ENCODE measurements around the gene MASP2. TPM values are rescaled to one million over a fixed set of nuclear protein-coding genes. Genes with fewer than 3 reads are reported as not detected.
A peak's percentile ranks its signal among the peaks of the same experiment; 100 is the strongest.

The MASP2 gene
- total and polyA plus RNA-seq, 9 of the 15 experiments (the other 6 are each of a cell fraction or from before 2014, with no cell fraction given) = 0.01 to 0.23 (median 0.06) TPM; not detected in 3

DNA sequence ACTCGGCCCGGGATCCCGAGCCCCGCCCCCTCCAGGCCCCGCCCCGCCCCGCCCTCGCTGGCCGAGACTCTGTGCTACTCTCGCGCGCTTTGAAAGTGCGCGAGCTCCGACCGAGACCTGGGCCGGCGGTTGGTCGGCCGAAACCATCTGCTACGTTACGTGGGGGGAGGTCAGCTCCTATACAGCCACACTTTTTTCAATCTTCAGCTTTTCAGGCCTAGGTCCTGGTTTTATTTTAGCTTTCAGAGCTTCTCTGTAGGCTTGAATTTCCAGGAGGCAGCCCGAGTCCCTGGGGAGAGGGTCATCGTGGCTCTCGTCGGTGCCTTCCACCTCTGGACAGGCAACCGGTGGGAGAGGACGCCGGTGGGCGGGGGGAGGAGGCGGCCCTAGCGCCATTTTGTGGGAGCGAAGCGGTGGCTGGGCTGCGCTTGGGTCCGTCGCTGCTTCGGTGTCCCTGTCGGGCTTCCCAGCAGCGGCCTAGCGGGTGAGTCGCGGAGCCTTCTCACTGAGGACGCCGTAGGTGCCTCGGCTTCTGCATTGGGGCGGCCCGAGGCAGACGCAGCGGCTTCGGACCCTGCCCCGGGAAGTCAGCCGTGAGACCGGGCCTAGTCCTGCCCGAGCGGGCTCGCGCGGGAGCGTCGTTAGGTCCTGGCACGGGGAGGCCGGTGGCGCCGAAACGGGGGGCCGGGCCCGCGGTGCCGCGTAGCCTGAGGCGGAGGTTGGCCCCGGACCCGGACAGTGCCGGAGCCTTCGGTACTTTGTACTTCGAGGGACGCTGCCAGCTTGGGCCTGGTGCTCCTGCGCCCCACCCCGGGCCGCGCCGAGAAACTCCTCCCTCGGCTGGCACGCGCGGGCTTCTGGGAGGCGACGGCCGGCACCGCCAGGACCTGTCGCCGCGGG lies 34.5 kb downstream of the MASP2 start, which contains the start of gene TARDBP (continued):
- TF ChIP-seq, protein P1, sequence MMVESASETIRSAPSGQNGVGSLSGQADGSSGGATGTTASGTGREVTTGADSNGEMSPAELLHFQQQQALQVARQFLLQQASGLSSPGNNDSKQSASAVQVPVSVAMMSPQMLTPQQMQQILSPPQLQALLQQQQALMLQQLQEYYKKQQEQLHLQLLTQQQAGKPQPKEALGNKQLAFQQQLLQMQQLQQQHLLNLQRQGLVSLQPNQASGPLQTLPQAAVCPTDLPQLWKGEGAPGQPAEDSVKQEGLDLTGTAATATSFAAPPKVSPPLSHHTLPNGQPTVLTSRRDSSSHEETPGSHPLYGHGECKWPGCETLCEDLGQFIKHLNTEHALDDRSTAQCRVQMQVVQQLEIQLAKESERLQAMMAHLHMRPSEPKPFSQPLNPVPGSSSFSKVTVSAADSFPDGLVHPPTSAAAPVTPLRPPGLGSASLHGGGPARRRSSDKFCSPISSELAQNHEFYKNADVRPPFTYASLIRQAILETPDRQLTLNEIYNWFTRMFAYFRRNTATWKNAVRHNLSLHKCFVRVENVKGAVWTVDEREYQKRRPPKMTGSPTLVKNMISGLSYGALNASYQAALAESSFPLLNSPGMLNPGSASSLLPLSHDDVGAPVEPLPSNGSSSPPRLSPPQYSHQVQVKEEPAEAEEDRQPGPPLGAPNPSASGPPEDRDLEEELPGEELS (CRISPR knock-in tag; IDR thresholded peaks at IDR 0.05; ENCODE audit: borderline replicate concordance) = peak; percentile 88; the same call in 1 of the 2 replicates
- peak; percentile 96 for TF ChIP-seq EP400 (IDR thresholded peaks at IDR 0.05)
- TF ChIP-seq, protein P2, sequence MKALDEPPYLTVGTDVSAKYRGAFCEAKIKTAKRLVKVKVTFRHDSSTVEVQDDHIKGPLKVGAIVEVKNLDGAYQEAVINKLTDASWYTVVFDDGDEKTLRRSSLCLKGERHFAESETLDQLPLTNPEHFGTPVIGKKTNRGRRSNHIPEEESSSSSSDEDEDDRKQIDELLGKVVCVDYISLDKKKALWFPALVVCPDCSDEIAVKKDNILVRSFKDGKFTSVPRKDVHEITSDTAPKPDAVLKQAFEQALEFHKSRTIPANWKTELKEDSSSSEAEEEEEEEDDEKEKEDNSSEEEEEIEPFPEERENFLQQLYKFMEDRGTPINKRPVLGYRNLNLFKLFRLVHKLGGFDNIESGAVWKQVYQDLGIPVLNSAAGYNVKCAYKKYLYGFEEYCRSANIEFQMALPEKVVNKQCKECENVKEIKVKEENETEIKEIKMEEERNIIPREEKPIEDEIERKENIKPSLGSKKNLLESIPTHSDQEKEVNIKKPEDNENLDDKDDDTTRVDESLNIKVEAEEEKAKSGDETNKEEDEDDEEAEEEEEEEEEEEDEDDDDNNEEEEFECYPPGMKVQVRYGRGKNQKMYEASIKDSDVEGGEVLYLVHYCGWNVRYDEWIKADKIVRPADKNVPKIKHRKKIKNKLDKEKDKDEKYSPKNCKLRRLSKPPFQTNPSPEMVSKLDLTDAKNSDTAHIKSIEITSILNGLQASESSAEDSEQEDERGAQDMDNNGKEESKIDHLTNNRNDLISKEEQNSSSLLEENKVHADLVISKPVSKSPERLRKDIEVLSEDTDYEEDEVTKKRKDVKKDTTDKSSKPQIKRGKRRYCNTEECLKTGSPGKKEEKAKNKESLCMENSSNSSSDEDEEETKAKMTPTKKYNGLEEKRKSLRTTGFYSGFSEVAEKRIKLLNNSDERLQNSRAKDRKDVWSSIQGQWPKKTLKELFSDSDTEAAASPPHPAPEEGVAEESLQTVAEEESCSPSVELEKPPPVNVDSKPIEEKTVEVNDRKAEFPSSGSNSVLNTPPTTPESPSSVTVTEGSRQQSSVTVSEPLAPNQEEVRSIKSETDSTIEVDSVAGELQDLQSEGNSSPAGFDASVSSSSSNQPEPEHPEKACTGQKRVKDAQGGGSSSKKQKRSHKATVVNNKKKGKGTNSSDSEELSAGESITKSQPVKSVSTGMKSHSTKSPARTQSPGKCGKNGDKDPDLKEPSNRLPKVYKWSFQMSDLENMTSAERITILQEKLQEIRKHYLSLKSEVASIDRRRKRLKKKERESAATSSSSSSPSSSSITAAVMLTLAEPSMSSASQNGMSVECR (CRISPR knock-in tag; IDR thresholded peaks at IDR 0.05) = peak; percentile 92; the same call in 1 of the 2 replicates
- TF ChIP-seq ZBTB1 (CRISPR knock-in tag; IDR thresholded peaks at IDR 0.05; ENCODE audit: borderline replicate concordance, low read depth) = peak; percentile 88
- TF ChIP-seq GTF2F1 (IDR thresholded peaks at IDR 0.05; ENCODE audit: low read depth, low read length) = peak; percentile 85; the same call in 1 of the 2 replicates
- TF ChIP-seq GTF2E2 (tag; IDR thresholded peaks at IDR 0.05) = peak; percentile 97
- TF ChIP-seq PYGO2 (tag; IDR thresholded peaks at IDR 0.05) = no peak
- TF ChIP-seq CTBP1 (IDR thresholded peaks at IDR 0.05; ENCODE audit: borderline replicate concordance) = peak; percentile 72
- peak; percentile 98 for TF ChIP-seq SUPT5H (IDR thresholded peaks at IDR 0.05)
- TF ChIP-seq ZFP1 (CRISPR knock-in tag; IDR thresholded peaks at IDR 0.05) = no peak
- TF ChIP-seq ZNF121 (CRISPR knock-in tag; conservative IDR thresholded peaks at IDR 0.05) = no peak
- no peak for TF ChIP-seq EWSR1 (IDR thresholded peaks at IDR 0.05; ENCODE audit: borderline replicate concordance, low read depth, partially characterized antibody)
- TF ChIP-seq IRF2 (CRISPR knock-in tag; IDR thresholded peaks at IDR 0.05) = 0 out of 2 replicates have a peak, but pooled peaks have one; percentile 51
- TF ChIP-seq NCOA6 (IDR thresholded peaks at IDR 0.05) = no peak
- TF ChIP-seq, protein P3, sequence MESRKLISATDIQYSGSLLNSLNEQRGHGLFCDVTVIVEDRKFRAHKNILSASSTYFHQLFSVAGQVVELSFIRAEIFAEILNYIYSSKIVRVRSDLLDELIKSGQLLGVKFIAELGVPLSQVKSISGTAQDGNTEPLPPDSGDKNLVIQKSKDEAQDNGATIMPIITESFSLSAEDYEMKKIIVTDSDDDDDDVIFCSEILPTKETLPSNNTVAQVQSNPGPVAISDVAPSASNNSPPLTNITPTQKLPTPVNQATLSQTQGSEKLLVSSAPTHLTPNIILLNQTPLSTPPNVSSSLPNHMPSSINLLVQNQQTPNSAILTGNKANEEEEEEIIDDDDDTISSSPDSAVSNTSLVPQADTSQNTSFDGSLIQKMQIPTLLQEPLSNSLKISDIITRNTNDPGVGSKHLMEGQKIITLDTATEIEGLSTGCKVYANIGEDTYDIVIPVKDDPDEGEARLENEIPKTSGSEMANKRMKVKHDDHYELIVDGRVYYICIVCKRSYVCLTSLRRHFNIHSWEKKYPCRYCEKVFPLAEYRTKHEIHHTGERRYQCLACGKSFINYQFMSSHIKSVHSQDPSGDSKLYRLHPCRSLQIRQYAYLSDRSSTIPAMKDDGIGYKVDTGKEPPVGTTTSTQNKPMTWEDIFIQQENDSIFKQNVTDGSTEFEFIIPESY (CRISPR knock-in tag; IDR thresholded peaks at IDR 0.05) = 0 out of 2 replicates have a peak, but pooled peaks have one; percentile 21
- no peak for TF ChIP-seq ZNF436 (CRISPR knock-in tag; IDR thresholded peaks at IDR 0.05)
- peak; percentile 77 for TF ChIP-seq ARHGAP35 (IDR thresholded peaks at IDR 0.05; ENCODE audit: partially characterized antibody)
- TF ChIP-seq JUND (IDR thresholded peaks at IDR 0.05; ENCODE audit: borderline replicate concordance, low read depth, low read length) = peak; percentile 99
- no peak for TF ChIP-seq JUND (tag; IDR thresholded peaks at IDR 0.05; ENCODE audit: borderline replicate concordance, low read depth, low read length)
